OCI-LY1 (cell line): ENCODE results near the gene C9.

Source experiments
- H2AFZ ChIP-seq: fragments of 200-600 bp; sonication (generic), shearing (Covaris generic); 2 replicates; pipeline ENCODE4 v1.6.0; 2014; ENCODE audit warnings: antibody characterized with exemption, mild to moderate bottlenecking, low read length
- H3F3A ChIP-seq: fragments of 200-600 bp; sonication (generic), shearing (Covaris generic); 2 replicates; pipeline ENCODE4 v1.6.0; 2014; ENCODE audit warnings: mild to moderate bottlenecking, antibody characterized with exemption, low read length, moderate library complexity; ENCODE audit not compliant: insufficient read depth
- H3K27ac ChIP-seq: fragments of 200-600 bp; sonication (generic); 2 replicates; pipeline ENCODE4 v1.5.1; 2014; ENCODE audit warnings: low read length, mixed run types, mild to moderate bottlenecking, low read depth; ENCODE audit not compliant: poor library complexity, severe bottlenecking
- H3K27me3 ChIP-seq: fragments of 200-600 bp; sonication (generic); 2 replicates; pipeline ENCODE4 v1.6.0; 2014; ENCODE audit warnings: antibody characterized with exemption, mild to moderate bottlenecking, low read length, moderate library complexity; ENCODE audit not compliant: insufficient read depth
- H3K36me3 ChIP-seq: fragments of 200-600 bp; sonication (generic); 2 replicates; pipeline ENCODE4 v1.6.1; 2014; ENCODE audit warnings: mild to moderate bottlenecking, antibody characterized with exemption, low read length, moderate library complexity, mixed read lengths; ENCODE audit not compliant: insufficient read depth
- H3K4me1 ChIP-seq: fragments of 200-600 bp; sonication (generic); 2 replicates; pipeline ENCODE4 v1.5.1; 2014; ENCODE audit warnings: mild to moderate bottlenecking, low read length, moderate library complexity; ENCODE audit not compliant: insufficient read depth, severe bottlenecking
- H3K4me2 ChIP-seq: fragments of 200-600 bp; sonication (generic), shearing (Covaris generic); 2 replicates; pipeline ENCODE4 v1.6.1; 2014; ENCODE audit warnings: low read length
- H3K4me3 ChIP-seq: fragments of 200-600 bp; sonication (generic); 2 replicates; pipeline ENCODE4 v1.5.1; 2014; ENCODE audit warnings: low read length, low read depth, mild to moderate bottlenecking, mixed read lengths; ENCODE audit not compliant: poor library complexity, severe bottlenecking
- H3K79me2 ChIP-seq: fragments of 200-600 bp; shearing (Covaris generic); 2 replicates; pipeline ENCODE4 v1.6.1; 2016; ENCODE audit warnings: mixed run types, low read length, mixed read lengths; ENCODE audit not compliant: insufficient read depth
- H3K9ac ChIP-seq: fragments of 200-600 bp; sonication (generic), shearing (Covaris generic); 2 replicates; pipeline ENCODE4 v1.6.1; 2014; ENCODE audit warnings: mild to moderate bottlenecking, low read length, mixed read lengths
- H3K9me2 ChIP-seq: fragments of 200-600 bp; sonication (generic), shearing (Covaris generic); 2 replicates; pipeline ENCODE4 v1.6.1; 2014; ENCODE audit warnings: low read depth, mild to moderate bottlenecking, low read length, mixed read lengths
- H3K9me3 ChIP-seq: fragments of 200-600 bp; shearing (Covaris generic); 2 replicates; pipeline ENCODE4 v1.6.1; 2014; ENCODE audit warnings: low read length, mixed read lengths
- H4K20me1 ChIP-seq: fragments of 200-600 bp; sonication (generic), shearing (Covaris generic); 2 replicates; pipeline ENCODE4 v1.6.0; 2016; ENCODE audit warnings: mild to moderate bottlenecking, low read length; ENCODE audit not compliant: insufficient read depth
- CTCF ChIP-seq: fragments of 200-600 bp; sonication (generic), shearing (Covaris generic); IDR thresholded peaks from 2 replicates; pipeline ENCODE4 v1.5.1; 2017; ENCODE audit warnings: mild to moderate bottlenecking, antibody characterized with exemption, low read length, moderate library complexity, mixed read lengths
- EZH2 ChIP-seq: fragments of 200-600 bp; sonication (generic), shearing (Covaris generic); IDR thresholded peaks from 2 replicates; pipeline ENCODE4 v1.8.0; 2017; ENCODE audit warnings: borderline replicate concordance, mixed run types, mild to moderate bottlenecking, antibody characterized with exemption, low read length, moderate library complexity, mixed read lengths

Gene C9

DNA sequence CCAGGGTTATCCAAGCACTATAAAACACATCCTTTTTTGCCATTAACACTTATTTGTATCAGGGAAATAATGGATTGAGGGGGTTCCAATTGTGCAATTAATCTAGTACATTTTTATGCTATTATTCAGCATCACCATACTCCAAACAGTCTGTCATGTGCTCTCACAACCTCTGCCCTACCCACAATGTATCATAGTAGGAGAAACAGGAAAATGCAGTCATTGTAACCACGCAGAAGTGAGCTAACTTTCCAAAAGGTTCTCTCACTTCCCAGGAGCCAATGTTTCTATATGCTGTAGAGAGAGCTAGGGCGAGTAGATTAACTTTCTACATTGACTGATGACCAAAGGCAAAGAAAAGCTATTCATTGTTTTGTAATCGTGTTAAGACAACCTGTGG lies 30.7 kb upstream of the C9 start:
- Histone ChIP-seq H3F3A (no peaks in the 10 kb centered on the region), H3K4me2 (no peak overlapping the region)

DNA sequence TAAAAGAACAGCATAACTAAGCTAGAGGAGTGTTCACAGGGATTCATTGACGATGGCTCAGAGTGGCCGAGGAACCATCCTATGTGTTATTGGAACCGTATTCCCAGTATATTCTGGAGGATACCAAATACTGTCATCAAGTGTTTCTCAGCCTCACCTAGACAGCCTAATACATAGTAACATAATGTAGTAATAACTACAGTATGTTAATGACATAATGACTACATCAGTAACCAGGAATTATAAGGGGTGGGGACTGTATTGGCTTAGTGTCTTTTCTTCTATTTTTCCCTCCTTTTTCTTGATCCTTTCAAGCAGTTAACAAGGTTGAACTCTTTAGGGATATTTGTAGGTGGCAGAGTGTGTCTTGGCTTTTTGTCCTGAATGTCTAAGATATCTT lies 26.6 kb upstream of the C9 start:
- Histone ChIP-seq H3K27ac (no peak overlapping the region), H3K36me3 (no peaks in the 10 kb centered on the region)

More for the DNA sequence above, 30.7 kb upstream of the C9 start:
- TF ChIP-seq EZH2 (no peak), CTCF (no peak)
- H3K36me3 ChIP-seq = no peaks in the 10 kb centered on the region
- no peaks in the 10 kb centered on the region for H3K9me2 ChIP-seq
- no peaks in the 10 kb centered on the region for H3K27me3 ChIP-seq
- no peaks in the 10 kb centered on the region for H3K9me3 ChIP-seq
- H3K79me2 ChIP-seq = no peaks in the 10 kb centered on the region
- H3K4me3 ChIP-seq = no peak overlapping the region
- H2AFZ ChIP-seq = no peak overlapping the region
- no peaks in the 10 kb centered on the region for H4K20me1 ChIP-seq
- H3K27ac ChIP-seq = no peak overlapping the region
- H3K4me1 ChIP-seq = no peaks in the 10 kb centered on the region
- no peak overlapping the region for H3K9ac ChIP-seq

DNA sequence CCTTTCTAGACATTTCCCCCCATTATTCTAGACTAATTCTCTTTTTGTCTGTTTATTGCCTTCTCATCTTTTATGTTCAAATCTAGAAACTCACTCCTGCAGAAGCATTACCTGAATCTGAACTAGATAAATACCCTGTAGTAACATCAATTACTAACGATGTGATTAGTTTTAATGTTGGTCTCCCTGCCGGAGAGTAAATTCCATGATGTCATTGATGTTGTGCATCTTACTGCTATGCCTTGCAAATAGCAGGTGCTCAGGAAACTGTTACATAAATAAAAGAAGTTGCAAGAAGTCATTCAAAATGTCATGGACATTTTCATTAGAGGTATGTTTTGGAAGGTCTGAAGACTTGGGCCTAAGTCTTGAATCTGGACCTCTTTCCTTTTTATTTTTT lies 23.0 kb upstream of the C9 start:
- Histone ChIP-seq H3K27ac (no peak overlapping the region), H3K4me2 (no peak overlapping the region), H3F3A (no peaks in the 10 kb centered on the region), H3K4me1 (no peaks in the 10 kb centered on the region), H2AFZ (no peak overlapping the region), H3K9ac (no peak overlapping the region), H3K4me3 (no peak overlapping the region), H3K36me3 (no peaks in the 10 kb centered on the region), H3K79me2 (no peaks in the 10 kb centered on the region), H3K9me3 (no peaks in the 10 kb centered on the region), H3K9me2 (no peaks in the 10 kb centered on the region), H3K27me3 (no peaks in the 10 kb centered on the region), H4K20me1 (no peaks in the 10 kb centered on the region)
- no peak for TF ChIP-seq EZH2
- TF ChIP-seq CTCF = no peak

More for the DNA sequence above, 26.6 kb upstream of the C9 start:
- Histone ChIP-seq H3K9ac (no peak overlapping the region), H3K9me2 (no peaks in the 10 kb centered on the region), H3K4me1 (no peaks in the 10 kb centered on the region), H3K79me2 (no peaks in the 10 kb centered on the region), H4K20me1 (no peaks in the 10 kb centered on the region), H3K27me3 (no peaks in the 10 kb centered on the region), H3K4me3 (no peak overlapping the region), H3F3A (no peaks in the 10 kb centered on the region), H2AFZ (no peak overlapping the region), H3K9me3 (no peaks in the 10 kb centered on the region), H3K4me2 (no peak overlapping the region)
- TF ChIP-seq CTCF = no peak
- no peak for TF ChIP-seq EZH2
